ENCODE measurements around the gene BTBD6.

The BTBD6 gene

GRCh38 chr14:105248368-105249181 is at the start of gene BTBD6:
TSS of gene BTBD6 (plus strand) at chr14:105248533. CDS start at chr14:105248712, 179 bp downstream.
- peak; percentile 91 to 92 for DNase-seq

- no peak for DNase-seq
Measured at GRCh38 chr14:105198588-105198987, 49.7 kb upstream of the BTBD6 start.

- DNase-seq: no peak
Measured at GRCh38 chr14:105199093-105199492, 49.2 kb upstream of the BTBD6 start.

- DNase-seq: no peak
Measured at GRCh38 chr14:105200074-105200473, 48.3 kb upstream of the BTBD6 start.

- DNase-seq: no peak
Measured at GRCh38 chr14:105200641-105201040, 47.7 kb upstream of the BTBD6 start.

- DNase-seq: no peak
Measured at GRCh38 chr14:105201156-105201924, 47.0 kb upstream of the BTBD6 start.

- DNase-seq: peak; percentile 28 to 30
Measured at GRCh38 chr14:105201925-105202513, 46.3 kb upstream of the BTBD6 start.

- peak; percentile 52 to 64 for DNase-seq
Measured at GRCh38 chr14:105203057-105203531, 45.2 kb upstream of the BTBD6 start.

GRCh38 chr14:105203701-105204100 is 44.6 kb upstream of the BTBD6 start:
- no peak for DNase-seq

- no peak for DNase-seq
Measured at GRCh38 chr14:105204206-105204930, 44.0 kb upstream of the BTBD6 start.

- DNase-seq: no peak
Measured at GRCh38 chr14:105204931-105205672, 43.2 kb upstream of the BTBD6 start.

GRCh38 chr14:105205673-105206208 is 42.6 kb upstream of the BTBD6 start:
- no peak for DNase-seq

- DNase-seq: no peak
Measured at GRCh38 chr14:105206873-105207272, 41.5 kb upstream of the BTBD6 start.

GRCh38 chr14:105207460-105207901 is 40.9 kb upstream of the BTBD6 start:
- DNase-seq: no peak

- DNase-seq: no peak
Measured at GRCh38 chr14:105207996-105208737, 40.2 kb upstream of the BTBD6 start.

GRCh38 chr14:105208738-105209075 is 39.6 kb upstream of the BTBD6 start:
- DNase-seq: no peak

GRCh38 chr14:105209091-105209490 is 39.2 kb upstream of the BTBD6 start:
- no peak for DNase-seq

- DNase-seq: no peak
Measured at GRCh38 chr14:105209646-105210045, 38.7 kb upstream of the BTBD6 start.

GRCh38 chr14:105210266-105211025 is 37.9 kb upstream of the BTBD6 start:
- DNase-seq: no peak

GRCh38 chr14:105211086-105211757 is 37.1 kb upstream of the BTBD6 start:
- no peak for DNase-seq
